Breast epithelium (tissue), 3 donors: Measurements from ENCODE around the gene CAMK4.

ENCODE experiments used
- POLR2A ChIP-seq: fragments of 450-650 bp; IDR thresholded peaks from one replicate; pipeline ENCODE4 v1.6.1; 2016; ENCODE audit warnings: antibody characterized with exemption, mild to moderate bottlenecking, moderate library complexity
- POLR2AphosphoS5 ChIP-seq, 3 donors: sonication (generic); formaldehyde crosslinking; IDR thresholded peaks; one replicate each; pipeline ENCODE4 v1.6.1; 2017; ENCODE audit warnings: antibody characterized with exemption in 3 of 3
- TF ChIP-seq, protein P1 (sequence below), 3 donors: fragments of 450-650 bp; IDR thresholded peaks; one replicate each; pipeline ENCODE4 v1.5.1; 2016 to 2017; ENCODE audit warnings: antibody characterized with exemption in 3 of 3, mild to moderate bottlenecking in 3 of 3, moderate library complexity in 3 of 3

DNA sequence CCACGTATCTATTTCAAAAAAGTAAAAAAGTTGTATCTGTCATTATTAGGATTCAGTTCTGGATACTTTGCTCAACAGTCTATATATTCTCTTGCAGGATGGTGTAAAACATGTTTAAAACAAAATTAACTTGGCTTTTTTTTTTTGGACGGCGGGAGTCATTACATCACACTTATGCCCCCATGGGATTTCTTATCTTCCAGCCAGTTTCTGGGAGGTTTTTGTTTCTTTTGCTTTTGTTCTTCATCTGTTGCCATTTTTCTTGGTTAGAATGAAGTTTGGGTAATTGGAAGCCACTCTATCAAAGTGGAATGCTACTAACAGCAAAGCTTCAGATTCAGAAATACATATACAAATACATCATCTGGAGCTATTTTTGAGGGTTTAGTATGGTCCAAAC lies 289.9 kb downstream of the CAMK4 start:
- TF ChIP-seq, protein P1, sequence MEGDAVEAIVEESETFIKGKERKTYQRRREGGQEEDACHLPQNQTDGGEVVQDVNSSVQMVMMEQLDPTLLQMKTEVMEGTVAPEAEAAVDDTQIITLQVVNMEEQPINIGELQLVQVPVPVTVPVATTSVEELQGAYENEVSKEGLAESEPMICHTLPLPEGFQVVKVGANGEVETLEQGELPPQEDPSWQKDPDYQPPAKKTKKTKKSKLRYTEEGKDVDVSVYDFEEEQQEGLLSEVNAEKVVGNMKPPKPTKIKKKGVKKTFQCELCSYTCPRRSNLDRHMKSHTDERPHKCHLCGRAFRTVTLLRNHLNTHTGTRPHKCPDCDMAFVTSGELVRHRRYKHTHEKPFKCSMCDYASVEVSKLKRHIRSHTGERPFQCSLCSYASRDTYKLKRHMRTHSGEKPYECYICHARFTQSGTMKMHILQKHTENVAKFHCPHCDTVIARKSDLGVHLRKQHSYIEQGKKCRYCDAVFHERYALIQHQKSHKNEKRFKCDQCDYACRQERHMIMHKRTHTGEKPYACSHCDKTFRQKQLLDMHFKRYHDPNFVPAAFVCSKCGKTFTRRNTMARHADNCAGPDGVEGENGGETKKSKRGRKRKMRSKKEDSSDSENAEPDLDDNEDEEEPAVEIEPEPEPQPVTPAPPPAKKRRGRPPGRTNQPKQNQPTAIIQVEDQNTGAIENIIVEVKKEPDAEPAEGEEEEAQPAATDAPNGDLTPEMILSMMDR (IDR thresholded peaks at IDR 0.05) = no peak
- TF ChIP-seq POLR2A (no peak), POLR2AphosphoS5 (IDR thresholded peaks at IDR 0.05) (no peak)
